HG02571 (cell line): ENCODE data around the gene NDUFA11.

Source experiments
- ATAC-seq: cut with Tn5 transposase; IDR thresholded peaks from one replicate; pipeline ENCODE4 v1.9.1; 2021; ENCODE audit warnings: mild to moderate bottlenecking, moderate library complexity; ENCODE audit not compliant: unreplicated experiment

NDUFA11 gene

DNA sequence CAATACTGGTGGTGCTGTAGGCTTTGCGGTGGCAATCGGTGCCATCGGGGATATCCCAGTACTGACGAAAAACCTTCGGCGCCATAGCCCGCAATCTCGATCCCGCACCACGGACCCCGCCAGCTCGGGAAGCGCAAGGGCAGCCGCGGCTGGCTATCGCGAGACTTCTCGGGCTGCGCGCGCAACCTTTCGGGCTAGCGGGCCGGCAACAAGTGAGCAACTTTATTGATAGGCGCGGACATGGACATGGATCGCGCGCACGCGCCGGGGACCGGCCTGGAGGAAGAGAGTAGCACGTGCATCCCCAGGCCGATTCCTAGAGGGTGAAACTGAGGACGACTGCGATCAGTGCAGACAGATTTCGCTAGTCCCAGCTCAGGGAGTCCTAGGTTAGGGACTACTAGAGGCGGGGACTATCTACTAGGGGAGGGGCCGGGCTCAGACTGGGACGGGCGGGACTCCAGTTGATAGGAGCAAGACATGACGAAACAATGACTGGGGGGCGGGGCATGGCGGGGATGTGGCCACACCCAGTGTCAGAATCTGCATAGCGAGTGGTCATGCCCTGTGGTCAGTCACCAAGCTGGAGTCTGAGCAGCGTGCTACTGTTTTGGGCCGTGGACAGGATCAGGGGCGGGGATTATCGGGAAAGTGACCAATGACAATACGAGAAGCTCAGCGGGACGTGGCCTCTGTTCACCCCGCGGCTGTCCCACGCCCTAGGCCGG lies at the start of gene NDUFA11:
TSS of gene NDUFA11 (minus strand) at position 167 of the 728 bp plus-strand sequence. CDS start at position 85, 82 bp downstream.
- peak; percentile 39 for ATAC-seq

DNA sequence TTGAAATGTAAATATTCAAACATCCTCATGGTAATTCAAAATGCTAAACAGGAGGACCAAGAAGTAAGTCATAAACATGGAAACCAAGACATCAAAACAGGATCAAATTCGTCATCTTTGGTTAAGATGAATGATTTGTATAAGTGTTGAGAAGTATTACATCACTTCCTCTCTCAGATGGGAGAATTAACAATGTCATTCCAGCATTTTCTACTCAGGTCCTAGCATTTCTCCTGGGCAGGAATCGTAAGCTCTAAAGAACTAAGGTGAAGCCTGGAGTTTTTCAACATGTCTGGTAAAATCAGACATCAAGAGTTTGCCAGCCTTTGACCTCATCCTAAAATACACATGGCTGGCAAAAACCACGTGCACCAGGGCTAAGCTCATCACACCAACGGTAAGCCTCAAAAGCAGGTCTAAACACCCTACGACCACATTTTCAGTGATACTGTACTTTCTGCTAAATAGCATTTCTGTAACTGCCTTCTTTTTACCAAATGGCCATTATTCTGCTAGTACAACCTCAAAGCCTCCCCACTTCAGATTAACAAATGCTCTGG lies 49.5 kb upstream of the NDUFA11 start:
- no peak for ATAC-seq

DNA sequence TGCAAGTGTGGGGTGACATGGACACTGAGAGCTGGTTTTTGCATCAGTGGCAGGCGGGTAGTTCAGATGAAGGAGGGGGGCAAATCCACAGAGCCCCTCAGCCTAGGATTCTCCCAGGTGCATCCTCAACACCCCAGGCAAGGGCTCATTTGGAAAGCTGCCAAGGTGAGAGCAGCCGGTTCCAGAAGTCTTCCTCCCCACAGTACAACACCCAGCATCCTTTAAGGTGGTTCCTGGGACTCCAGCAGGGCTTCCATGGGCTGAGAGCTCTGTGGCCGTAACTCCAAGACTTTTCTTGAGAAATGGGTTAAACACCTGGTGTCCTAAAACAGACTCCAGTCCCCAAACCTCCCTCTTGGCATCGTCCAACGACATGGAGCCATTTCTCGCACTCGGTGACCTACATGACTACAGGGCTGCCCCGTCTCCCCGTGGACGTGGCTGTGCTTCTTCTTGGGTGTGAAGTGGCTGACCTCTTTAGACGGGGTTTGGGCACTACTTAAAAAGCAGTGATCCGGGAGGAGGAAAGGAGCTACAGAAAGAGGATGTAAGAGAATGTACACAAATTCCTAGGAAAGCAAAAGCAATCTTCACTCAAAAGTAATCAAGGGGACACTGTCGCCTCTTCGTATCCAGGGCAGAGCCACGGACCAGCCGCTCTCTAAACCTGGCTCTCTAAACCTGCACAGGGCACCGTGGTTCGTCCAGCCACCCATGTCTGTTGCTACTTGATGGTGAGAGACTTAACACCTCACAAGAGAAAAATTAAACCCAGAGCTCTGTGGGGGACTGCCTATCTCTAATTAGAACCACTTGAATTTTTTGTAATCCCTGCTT lies 48.8 kb upstream of the NDUFA11 start:
- no peak for ATAC-seq

DNA sequence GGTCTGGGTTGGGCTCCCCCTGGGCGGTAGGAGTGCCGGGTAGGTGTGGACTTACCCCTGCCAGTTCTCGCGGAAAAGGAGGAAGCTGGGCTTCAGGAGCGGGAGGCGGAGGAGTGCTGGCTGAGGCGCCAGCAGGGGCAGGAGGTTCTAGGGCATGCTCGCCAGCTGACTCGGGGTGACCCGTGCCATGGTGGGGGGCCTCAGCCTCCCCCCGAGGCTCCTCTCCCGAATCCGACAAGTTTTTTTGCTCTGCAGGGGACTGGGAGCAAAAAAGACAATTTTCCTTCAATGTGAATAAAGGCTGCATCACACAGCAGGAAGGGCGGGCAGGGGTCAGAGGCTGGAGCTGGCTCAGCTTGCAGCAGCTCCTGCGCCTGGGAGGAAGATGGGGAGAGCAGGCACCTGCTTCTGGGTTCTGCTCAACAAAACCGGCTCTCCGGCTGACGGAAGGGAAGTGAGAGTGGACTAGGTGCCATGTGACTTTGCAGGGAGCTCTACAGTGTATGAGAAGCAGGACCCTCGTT lies 47.8 kb upstream of the NDUFA11 start:
- no peak for ATAC-seq

DNA sequence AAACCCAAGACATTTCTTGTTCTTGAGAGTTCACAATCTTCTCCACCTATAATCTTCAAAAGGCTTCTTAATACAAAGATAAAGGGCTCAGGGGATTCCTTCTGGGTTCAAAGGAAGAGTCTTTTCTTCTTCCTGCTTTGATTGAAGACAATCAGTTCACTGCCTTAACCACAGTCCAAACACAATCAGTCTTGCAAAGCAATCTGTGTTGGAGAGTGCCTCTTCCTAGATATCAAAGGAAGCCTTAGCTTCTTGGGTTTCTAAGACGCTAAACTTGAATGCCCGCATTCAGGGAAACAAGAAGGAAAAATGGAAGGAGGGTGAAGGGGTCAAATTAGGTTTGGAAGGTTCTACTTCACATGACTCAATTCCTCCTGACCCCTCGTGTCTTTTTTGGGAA lies 47.2 kb upstream of the NDUFA11 start:
- no peak for ATAC-seq

DNA sequence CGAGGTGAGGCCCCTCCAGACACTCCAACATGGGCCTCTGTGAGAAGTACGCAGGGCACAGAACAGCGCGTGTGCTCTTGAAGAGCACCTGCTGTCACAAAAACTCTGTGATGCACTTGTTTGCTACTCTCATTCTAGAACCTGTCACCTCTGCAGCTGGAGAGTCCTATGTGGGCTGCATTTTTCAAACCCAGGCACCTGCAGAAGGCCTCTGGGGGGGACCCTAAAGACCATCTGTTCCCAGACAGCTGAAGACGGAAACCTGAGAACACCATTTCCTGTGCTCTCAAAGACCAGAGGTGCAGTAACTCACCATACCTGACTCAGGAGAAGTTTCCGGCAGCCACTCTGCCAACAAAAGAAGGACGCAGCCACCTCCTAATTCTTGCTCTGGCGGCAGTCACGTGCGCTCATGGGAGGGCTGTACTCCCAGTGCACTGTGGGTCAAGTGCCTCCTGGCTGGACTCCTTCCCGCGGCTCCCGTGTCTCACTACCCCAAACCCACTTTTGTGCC lies 46.3 kb upstream of the NDUFA11 start:
- no peak for ATAC-seq

DNA sequence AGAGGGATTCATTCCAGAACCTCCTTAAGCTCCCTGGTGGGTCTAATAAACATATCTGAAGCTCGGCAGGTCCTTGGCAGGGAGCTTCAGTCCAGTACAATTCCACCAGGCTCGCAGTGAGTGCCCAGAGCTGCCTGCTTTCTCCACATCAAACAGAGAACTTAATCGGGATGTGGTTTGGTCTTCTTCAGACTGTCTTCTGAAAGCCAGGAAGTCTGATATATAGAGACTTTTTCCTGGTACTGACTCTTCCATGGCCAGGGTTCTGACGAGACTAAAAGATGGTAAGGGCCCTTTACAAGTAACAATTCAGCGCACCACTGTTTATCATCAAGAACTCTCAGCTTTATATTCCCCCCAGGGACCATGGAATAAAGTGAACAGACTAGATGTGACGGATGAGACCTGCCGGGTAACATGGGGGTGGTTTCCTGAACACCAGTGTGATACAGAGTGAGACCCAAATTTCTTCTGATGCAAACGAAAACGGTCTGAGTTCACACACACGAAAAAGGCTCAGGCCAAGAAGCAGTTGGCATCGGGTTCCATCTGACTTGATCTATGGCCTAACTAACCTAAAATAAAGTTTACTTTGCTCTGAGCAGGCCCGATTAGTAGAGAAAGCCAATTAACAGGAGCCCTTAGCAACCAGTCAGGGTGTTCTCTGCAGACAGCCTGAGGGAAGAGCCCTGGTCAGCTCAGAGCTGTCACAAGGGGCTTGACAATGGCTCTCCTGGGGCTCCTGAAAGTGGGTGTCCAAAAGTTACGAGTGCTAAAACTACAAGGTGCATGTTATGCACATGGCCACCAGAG lies 45.4 kb upstream of the NDUFA11 start:
- no peak for ATAC-seq

DNA sequence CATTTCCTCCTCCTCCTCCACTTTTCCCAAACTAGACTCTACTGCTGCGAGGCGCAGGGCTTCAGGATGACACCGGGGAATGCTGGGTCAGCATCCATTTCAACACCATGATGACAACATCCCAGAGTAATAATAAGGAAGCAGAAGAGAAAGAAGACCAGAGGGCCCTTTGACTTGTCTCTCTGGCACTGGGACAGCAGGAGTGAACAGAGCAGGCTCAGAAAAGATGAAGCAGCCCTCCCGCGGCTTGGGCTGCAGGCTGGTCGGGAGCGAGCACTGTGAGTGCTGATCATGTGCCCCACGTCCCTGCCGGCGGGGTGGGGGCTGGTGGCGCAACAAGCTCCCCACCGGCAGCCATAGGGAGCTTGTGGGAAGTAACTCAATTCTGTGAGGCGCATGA lies 43.8 kb upstream of the NDUFA11 start:
- no peak for ATAC-seq

DNA sequence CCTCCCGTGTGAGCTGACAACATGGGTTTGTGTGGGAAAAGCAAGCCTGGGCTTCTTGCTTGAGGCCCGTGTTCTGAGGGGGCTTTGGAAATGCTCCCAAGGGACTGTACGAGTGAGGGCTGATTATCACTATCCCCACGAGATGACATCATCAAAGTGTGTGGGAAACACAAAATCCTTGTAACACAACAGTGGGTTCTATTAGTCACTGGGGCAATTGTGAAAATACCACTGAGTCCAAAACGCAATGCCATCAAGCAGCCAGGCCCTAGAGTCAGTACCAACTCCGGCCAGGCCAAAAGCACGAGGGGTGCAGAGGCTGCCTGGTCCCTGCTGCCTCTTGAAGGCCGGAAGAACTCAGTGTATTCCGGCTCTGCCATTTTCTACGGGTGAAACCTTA lies 40.0 kb upstream of the NDUFA11 start:
- ATAC-seq: no peak

DNA sequence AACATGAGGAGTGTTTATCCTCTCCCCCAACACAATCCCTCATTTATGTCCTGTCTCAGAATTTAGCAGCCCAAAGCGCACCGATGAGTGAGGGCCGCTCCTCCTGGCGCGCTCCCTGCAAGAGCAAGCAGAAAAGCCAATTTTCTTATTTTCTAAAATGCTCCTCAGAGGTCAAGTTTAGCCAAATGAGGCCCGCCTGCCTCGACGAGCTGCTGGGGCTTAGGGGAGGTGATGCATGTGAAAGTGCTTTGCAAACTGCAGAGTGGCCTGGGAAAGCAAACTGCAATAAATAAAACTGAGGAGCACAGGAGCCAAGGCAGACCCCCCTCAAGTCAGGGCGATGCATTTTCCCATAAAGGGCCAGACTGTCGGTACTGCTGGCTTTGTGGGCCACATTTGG lies 39.5 kb upstream of the NDUFA11 start:
- ATAC-seq: no peak

DNA sequence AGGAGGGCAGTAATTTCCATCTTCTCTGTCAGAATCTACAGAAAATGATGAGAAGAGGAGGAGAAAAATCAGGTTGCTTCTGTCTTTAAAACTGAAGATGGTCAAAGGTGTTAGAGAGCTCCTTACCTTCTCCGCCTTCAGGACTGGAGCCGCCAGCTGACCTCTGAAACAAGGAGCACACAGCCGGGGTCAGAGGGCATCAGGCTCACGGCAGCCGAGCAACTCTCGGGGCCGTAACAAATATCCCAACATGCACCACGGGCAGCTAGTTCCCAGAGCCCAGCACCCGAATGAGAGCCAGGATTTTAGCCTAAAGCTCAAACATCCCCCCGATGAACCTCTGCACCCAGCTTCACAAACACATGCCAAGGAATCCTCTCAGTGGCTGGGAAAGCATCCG lies 38.1 kb upstream of the NDUFA11 start:
- ATAC-seq: no peak

DNA sequence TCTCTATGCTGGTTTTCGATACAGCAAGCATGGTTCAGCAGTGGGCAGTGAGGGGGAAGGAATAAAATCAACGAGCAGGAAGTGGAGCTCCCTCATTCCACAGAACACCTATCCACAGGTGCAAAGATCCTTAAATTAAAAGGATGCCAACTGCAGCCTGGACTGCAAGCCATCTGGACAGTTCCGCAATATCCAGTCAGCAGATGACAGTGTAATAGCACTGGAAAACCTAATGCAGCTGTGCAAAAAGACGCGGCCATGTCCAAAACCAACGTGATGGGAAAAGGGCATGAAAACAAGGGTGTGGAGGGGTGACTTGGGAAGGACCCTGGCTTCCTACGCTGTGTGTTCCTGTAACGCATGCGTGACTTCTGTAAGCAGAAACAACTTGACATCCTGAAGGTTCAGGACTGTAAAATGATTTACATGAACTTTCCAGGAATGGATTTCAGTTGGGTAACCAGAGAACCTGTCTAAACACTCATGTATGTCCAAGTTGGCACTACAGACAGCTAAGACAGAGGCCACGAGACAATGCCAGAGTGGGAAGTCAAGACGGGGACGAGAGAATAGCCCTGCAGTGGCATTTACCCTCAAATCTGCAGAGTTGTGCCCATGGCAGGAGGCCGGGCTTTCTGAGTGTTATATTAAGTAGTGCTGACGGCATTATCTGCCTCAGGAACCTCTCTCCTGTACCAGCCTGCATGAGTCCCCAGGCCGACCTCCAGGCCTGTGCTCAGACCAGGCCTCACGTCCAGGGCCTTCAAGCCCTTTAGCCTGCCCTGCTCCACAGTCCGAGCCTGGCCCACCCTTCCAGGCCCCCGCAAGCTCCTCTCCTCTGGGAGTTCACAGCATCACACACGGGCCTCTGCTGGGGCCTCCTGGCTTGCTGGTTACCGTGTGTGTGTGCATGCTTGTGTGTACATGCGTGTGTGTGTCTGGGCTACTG lies 36.9 kb upstream of the NDUFA11 start:
- ATAC-seq: no peak

DNA sequence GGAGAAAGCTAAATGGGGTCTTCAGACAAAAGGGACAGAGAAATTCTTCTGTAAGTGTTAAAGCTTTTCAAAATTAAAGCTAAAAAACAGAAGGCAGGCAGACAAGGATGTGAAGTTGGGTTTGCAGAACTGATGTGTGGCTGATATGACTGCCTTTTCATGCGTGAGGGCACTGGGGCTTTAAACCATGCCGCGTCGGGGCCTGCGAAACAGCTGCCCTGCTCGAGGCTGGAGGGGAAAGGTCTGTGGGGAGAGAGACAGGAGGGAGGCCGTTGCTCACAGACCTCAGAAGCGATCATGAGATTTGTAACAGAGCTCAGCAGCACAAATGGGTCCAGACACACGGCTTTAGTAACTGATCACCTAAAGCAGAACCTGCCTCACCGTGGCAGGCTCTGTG lies 34.0 kb upstream of the NDUFA11 start:
- ATAC-seq: no peak

DNA sequence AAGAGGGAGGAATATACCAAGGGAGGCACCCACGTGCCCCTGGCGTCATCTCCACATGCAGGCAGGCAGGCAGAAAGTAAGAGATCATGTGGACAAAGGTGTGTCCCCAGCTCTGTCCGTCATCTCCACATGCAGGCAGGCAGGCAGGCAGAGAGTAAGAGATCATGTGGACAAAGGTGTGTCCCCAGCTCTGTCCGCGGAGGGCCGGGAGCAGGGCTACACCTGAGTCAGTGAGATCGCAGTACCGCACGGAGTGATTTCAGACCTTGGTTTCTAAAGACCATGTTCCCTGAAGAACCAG lies 32.7 kb upstream of the NDUFA11 start:
- no peak for ATAC-seq

DNA sequence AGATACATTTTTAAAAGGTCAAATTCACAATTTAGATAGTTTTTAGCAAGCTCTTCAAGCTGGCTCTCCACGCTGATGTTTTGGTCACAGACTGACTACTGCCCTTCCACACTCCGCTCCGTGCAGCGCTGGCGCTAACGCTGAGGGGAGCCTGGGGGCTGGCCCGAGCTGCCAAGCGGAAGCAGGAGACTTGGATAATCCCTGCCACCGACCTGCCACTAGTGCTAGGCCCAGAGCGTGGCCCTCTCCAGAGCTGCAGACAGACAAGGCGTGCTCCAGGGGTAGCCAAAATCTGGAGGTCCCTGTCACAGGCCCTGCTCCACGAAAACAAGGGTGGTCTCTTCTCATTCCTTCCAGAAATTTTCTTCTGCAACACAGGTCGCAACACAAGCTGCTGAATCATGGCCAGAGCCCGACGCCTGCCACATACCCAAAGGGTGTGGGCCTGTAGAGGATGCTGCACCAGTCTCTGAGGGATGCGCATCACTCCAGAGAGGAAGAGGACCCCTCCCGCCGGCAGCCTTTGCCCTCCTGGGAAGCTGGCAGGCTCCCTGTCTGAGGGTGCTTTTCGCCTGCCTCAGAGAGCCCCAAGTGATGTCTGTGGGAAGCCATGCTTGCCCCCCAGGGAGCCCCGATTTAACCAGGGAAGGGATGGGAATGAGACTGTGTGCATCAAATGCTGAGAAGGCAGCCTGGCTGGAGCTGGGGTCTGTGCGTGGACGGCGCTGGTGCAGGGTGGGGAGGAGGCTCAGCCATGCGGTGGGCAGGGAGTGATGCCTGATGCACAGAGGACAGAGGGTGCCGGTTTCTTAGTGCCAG lies 32.1 kb upstream of the NDUFA11 start:
- ATAC-seq: no peak

DNA sequence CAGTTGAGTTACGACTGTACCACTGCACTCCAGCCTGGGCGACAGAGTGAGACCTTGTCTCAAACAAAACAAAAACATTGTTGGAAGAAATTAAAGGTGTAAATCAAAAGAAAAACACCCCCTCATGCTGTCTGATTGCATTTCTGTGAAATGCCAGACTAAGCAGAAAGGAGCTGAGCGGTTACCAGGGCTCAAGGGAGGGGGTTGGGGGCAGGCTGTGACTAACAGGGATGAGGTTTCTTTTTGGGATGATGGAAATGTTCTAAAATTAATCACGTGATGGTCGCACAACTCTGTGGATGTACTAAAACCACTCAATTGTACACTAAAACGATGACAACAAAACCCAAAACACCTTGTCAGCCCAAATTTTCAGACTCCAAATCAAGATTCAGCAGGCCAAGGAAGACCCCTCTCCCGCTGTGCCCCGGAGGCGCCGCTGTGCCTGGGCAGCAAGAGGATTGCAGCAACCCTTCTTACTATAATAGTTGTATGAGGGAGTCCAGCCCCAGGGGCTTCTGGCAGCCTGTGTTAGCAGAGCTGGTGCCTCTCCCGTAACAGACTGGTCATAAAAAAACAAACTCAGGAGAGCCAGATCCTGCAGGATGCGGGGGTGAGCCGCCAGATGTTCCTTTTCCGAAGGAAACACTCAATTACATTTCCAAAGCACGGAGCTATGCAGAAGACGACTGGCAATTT lies 31.3 kb upstream of the NDUFA11 start:
- ATAC-seq: no peak

DNA sequence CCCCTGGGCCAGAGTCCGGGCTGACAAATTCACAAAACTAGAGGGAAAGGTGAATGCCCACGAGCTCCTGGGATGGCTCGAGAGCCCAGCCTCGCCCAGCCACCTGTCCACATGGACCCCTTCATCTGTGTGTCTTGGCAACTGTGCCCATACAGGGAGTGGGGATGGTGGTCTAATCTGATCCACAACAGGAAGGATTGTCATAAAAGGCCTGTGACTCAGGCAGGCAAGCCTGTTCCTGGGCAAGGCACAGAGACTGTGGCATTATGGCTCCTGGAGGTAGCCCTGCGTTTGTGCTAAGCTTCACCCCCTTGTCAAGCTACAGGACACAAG lies 30.4 kb upstream of the NDUFA11 start:
- no peak for ATAC-seq

DNA sequence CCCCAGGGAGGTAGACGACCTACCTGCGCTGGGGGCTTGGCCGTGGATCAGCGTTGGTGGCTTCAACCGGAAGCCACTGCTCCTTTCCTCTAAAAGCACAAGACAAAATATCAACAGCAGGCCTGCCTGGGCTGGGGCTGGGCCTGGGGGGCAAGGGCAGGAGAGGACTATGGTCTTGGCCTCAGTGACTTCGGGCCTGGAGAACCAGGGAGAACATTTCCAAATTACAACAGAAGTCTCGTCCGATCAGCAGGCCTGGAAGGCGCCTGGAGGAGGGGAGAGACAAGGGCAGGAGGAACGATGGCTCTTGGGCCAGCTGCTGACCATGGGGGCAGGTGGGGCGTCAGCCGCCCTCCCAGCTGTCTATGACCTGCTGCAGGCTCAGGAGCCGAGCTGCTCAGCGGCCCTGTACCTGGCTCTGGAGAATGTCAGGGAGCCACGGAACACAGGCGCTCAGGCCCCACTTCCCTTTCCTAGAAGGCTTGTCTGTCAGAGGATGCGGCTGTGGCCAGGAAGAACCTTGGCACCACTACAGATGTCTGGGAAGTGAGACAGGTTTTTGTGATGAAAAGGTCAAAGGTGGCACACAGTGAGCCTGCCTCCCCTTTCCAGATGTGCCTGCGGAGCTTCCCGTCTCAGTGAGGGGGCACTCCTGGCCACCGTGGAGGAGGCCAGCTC lies 29.9 kb upstream of the NDUFA11 start:
- no peak for ATAC-seq
